GM21423 (cell line): ENCODE measurements around the gene TEF.

Source experiments
- ATAC-seq: cut with Tn5 transposase; IDR thresholded peaks from one replicate; pipeline ENCODE4 v1.9.1; 2021; ENCODE audit warnings: mild to moderate bottlenecking, moderate library complexity; ENCODE audit not compliant: unreplicated experiment

The TEF gene, protein sequence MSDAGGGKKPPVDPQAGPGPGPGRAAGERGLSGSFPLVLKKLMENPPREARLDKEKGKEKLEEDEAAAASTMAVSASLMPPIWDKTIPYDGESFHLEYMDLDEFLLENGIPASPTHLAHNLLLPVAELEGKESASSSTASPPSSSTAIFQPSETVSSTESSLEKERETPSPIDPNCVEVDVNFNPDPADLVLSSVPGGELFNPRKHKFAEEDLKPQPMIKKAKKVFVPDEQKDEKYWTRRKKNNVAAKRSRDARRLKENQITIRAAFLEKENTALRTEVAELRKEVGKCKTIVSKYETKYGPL

DNA sequence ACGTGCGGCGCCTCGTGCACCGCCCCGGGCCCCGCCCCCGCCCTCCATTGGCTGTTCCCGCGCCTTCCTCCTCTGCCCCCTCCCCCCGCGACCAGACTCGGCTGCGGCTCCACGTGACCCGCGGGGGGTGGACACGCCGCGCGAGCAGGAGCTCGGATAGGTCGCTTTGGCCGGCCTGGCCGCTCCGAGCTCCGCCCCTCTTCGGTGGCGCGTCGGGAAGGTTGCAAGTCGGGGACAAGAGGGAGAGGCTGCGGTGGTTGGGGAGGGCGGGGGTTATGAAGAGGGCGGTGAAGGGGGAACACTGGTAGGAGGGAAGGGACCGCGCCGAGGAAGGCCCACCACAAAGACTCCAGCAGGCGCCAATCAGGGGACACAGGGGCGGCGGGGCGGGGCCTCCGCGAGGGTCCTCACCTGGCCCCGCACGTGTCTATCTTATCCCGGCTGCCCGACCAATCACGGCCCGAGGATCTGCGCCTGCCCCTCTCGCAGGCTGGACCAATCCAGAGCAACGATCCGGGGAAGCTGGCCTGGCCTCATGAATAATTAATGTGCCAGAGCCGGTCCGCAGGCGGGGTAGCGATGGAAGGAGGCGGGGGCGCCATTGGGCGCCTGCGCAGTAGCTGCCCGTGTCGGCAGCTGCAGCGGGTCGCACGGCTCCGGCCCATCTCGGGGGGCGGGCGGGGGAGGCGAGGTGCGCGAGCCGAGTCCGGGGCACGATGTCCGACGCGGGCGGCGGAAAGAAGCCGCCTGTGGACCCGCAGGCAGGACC lies at the start of gene TEF:
TEF (plus strand) TSS at position 614 of the 769 bp plus-strand sequence; CDS start at position 717, 103 bp downstream.
- ATAC-seq = peak; percentile 85

DNA sequence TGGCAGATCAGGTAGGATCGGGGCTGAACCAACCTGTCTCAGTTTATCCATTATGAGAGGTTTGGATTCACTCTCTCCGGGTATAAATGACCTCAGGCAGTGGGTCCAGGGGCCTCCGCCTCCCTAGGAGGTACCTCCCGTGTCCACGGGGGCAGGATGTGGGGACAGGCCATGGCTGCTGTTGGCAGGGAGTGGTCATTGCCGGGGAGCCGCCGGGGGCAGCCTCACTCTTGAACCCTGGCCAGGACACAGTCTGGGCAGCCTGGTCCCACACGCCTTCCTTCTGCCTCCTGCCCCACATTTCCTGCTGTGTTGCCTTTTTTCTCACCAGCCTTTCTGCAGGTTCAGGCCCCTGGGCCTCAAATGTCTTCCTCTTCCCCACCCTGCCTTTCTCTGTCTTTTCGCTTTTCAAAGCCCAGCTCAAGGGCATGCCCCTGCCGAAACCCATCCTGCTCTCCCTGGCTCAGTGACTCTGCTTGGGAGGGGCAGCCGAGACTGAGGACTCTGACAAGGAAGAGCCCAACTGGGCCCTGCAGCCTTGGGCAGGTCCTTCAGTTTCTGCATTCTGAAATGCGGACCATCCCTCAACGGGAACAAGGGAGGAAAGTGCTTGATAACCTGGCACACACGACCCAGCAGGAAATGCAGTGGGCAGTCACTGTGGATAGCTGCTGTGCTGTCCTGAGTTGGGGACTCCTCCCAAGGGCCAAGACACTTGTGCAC lies 49.4 kb upstream of the TEF start:
- no peak for ATAC-seq

DNA sequence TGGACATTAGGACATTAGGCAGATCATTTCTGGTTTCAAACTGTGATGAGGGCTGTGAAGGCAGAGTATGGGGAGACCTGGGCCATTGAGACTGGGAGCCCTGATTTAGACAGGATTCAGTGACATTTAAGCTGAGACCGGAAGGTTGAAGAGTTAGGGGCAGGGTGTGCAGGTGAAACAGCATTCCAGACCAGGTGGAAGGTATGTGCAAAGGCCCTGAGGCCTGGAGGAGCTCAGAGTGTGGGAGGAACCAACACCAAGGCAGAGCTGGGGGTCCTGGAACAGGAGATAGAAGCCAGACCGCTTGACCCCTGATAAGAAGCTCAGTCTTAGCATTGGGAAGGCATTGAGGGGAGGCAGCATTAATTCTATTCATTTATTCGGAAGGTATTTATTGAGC lies 47.9 kb upstream of the TEF start:
- no peak for ATAC-seq

DNA sequence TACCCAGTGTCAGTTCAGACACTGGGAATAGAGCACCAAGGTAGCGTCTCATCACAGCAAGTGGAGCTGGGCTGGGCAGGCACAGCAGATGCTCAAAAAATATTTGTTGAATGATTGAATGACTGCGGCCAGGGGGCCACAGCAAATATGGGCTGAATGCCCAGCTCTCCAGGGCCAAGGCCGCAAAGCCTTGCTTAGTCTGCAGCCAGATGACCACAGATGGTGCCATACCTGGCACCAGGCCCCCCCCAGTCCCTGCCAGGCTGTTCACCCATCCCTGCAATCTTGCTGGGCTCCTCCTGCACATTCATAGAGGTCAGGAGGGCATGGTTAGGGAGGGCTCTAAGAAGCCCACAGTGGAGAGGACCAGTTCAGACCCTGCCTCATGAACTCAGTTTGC lies 47.5 kb upstream of the TEF start:
- no peak for ATAC-seq

DNA sequence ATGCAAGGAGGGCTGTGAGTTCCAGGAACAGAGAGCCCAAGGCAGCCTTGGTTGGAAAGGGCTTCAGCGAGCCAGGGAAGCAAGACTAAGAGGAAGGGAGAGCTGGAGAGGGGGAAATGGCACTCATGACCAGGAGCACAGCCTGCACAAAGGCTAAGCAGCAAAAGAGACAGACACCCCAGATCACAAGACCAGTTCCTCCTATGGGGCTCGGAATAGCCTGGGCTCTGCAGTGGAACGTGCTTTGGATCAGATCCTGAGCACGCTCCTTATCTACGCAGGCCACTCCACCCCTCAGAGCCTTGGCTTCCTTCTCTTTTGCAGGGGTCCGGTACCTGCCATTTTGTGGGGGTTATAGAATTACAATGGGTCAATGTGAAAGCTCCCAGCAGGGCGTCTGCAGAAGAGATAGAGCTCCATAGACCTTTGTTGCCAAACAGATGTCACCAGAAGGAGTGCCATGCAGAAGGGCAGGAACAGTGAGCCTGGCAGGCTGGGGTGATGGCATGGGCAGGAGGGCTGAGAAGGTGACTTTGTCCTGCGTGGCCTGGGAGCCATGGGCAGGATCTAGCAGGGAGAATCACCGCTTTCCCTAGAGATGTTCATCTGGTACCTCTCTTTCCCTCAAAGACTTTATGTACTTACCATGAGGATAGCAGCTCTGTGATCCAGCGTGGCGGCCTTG lies 46.6 kb upstream of the TEF start:
- no peak for ATAC-seq

DNA sequence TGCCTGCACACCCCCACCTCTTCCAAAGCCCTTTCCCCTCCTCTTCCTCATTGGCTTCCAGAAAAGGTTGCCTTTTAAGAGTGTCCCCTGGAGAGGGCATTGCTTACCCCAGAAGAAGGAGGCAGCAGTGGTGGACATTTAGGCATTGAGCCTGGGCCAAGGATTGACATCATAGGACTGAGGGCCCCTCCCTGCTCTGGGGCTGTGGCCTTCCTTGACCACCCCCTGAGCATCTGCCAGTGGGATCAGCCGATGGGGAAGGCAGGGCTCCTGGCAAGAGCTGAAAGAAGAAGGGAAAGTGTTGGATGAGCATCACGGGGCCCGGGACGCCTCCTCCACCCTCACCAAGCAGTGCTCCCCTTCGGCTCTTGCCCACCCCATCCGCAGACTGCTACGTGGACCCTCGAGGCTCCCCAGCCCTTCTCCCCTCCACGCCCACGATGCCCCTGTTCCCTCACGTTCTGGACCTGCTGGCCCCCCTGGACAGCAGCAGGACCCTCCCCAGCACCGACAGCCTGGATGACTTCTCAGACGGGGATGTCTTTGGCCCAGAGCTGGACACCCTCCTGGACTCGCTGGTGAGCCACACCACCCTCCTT lies 43.0 kb upstream of the TEF start:
- ATAC-seq = no peak

DNA sequence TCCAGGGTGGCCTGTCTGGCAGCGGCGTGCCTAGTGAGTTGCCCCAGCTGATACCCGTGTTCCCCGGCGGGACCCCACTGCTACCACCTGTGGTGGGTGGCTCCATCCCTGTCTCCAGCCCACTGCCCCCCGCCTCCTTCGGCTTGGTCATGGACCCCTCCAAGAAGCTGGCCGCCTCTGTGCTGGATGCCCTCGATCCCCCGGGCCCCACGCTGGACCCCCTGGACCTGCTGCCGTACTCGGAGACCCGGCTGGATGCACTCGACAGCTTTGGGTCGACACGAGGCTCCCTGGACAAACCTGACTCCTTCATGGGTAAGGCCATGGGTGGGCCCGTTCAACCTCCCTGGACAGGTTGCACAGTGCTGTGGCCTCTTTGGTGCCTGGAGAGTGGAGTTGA lies 41.9 kb upstream of the TEF start:
- no peak for ATAC-seq

DNA sequence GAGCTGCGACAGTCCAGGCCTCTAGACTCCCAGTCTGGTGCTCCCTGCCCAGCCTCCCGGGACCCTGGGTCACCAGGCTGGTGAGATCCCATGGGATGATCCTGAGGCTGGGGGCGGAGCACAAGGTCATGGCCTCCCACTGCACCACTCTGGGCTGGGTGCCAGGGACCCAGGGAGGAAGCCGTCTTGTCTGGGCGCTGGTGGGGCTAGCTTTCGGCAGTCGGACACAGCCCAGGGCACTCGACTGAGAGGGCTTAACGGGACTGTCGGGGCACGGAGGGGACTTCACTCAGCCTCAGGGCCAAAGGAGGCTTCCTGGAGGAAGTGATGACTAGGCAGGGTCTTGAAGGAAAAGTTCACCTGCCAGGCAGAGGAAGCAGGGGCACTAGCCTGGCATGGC lies 41.4 kb upstream of the TEF start:
- no peak for ATAC-seq

DNA sequence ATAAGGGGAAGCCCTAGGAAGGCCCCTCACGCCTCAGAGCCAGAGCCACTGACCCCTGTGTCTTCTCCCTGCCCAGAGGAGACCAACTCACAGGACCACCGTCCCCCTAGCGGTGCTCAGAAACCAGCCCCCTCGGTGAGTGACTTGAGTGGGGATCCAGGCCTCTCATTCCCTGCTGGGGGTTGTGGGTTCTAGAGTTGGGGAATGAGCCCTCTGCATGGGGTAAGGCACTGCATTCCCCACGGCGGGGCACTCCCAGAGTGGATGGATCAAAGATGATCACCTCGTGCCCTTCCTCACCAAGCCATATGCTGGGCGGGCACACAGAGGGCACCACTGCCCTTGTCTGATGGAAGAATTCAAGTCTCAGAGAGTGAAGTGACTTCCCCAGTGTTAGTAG lies 40.7 kb upstream of the TEF start:
- ATAC-seq = no peak

DNA sequence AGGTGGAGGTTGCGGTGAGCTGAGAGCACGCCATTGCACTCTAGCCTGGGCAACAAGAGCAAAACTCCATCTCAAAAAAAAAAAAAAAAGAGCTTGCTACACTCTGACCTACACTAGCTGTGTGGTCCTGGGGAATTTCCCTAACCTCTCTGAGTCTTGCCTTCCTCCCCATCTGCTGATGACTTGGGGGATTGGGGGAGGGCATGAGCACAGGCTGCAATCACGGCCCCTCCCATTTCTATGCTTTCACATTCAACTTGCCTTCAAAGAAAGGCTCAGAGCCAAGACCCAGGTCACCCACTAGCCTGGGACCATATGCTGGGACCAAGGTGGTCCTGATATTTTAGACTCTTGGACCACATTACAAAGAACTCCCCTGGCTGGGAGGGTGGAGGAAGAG lies 39.8 kb upstream of the TEF start:
- no peak for ATAC-seq

DNA sequence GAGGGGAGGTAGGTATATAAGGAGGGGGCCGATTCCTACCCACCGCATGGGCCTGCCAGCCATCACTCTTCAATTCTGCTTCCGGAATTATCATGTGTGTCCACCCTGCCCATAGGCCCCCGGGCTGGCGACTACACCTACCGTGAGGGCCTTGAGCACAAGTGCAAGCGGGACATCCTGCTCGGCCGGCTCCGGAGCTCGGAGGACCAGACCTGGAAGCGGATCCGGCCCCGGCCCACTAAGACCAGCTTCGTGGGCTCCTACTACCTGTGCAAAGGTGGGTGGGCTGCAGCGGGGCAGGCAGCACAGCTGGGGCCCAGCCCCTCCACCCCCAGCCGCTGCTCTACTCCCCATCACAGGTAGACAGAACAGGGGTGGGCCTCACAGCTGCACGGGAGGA lies 38.4 kb upstream of the TEF start:
- ATAC-seq = no peak

DNA sequence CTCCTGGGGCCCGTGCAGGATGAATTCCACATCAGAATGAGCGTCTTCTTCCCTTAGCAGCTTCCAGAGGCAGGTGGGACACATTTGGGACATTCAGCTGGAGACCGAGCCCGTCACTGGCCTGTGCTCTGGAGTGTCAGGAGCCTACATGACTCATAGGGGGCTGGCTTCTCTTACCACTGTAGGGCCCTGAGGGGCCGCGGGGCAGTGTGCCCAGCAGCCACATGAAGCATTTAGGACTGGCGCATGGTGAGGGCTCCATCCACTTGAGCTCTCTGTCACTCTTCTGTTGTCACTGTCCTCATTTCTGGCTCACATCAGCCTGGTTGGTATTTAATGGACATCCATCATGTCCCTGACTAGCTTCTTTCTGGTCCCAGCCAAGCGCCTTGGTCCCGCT lies 38.0 kb upstream of the TEF start:
- no peak for ATAC-seq

DNA sequence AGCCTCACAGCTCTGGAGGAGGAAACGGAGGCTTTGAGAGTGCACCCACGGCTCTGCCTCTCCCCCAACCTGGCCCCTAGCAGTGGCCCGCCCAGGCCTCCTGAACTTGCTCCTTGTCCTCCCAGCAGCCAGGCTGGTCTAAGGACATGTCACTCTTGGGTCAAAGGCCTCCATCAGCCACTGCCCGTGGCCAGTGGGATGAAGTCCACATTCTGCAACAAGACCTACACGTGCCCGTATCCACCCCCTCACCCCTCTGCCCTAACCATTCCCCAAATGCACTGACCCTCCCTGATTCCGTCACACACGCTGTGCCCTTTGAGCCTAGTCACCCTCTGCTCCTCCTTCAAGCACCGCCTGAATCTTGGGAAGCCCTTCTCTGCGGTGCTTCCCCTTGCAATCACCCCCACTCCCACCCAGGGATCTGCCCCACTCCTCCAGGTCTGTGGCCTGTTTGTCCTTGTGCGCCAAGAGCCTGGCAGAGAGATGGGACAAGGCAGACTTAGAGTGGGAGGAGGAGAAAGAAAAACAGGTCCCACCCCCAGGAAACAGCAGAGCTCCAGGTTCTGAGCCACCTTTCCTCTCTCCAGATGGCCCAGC lies 37.5 kb upstream of the TEF start:
- no peak for ATAC-seq

DNA sequence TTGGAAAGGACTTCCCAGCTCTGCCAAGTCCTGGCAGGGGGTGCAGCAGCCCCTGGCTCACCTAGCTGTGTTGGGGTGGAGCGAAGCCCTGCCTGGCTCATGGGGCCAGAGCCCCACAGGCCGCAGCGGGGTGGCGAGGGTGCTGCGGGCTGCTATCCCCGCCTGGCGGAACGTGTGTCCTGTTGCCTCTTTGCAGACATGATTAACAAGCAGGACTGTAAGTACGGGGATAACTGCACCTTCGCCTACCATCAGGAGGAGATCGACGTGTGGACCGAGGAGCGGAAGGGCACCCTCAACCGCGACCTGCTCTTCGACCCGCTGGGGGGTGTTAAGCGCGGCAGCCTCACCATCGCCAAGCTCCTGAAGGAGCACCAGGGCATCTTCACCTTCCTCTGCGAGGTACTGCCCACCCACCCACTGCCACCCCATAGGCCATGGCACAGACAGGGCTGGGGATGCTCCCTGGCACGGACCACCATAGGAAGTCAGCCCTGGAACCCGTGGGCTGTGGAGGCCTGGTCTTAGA lies 35.9 kb upstream of the TEF start:
- ATAC-seq = no peak

DNA sequence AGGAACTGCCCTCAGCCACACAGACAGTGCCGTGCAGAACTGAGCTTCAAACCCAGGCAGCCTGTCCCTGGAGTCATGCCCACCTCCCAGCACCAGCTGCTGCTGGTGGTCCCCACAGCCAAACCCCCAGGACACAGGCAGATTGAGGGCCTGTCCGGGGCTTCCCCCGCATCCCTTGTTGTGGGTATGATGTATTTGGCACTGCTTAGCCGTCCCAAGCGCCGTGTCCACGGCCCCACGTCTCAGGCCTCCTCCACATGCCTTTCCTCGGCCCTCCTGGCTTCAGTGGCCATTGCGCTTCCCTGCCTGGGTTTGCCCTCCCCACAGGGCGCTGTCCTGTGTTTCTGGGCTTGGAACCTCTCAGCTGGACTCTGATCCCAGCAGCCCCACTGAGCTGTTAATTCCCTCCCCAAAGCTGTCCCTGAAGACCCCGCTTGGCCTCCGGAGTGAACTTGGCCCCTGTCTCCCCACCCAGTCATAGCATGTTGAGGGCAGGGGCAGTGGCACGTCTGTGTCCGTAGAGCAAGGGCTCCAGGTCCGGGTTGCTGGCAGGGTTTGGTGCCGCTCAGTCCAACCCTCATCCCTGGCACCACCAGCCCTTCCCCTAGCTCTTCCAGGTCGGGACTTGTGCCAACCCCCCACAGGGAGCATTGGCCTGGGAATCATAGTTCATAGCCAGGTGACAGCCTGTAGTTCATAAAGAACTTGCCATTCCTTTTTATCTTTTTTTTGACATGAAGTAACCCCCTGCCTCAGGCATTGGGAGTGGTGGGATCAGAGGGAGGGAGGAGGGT lies 34.5 kb upstream of the TEF start:
- ATAC-seq = no peak

DNA sequence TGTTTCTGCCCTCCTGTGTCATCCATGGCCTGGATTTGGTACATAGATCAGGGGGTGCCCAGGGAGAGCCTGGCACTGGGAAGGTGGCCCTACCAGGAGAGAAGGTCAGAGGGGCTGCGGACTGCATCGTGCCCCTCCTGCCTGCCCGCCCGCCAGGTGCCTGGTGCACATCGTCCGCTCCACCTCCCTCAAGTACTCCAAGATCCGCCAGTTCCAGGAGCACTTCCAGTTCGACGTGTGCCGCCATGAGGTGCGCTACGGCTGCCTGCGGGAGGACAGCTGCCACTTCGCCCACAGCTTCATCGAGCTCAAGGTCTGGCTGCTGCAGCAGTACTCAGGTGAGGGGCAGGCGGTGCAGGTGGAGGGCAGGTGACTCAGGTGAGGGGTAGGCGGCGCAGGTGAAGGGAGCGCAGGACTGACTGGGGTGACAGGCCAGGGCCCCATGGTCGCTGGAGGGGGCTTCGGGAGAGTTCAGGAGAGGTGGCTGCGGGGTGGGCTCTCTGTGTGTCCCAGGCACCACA lies 32.7 kb upstream of the TEF start:
- ATAC-seq = no peak

DNA sequence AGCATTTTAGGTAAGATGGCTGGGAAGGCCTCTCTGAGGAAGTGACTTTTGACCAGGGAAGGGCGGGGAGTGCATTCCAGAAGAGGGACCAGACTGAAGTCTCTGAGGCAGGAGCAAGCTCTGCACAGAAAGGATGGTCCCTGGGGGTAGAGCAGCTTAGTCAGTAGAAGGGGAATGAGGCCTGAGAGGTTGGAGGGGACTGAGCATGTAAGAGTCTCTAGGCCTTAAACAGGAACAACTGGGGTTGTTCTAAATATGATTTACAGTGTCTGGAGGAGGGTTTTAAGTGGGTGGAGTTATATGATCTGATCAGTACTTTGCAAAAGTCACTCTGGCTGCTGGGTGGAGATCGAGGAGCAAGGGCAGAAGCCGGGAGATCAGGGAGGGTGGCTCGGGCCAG lies 31.7 kb upstream of the TEF start:
- no peak for ATAC-seq

DNA sequence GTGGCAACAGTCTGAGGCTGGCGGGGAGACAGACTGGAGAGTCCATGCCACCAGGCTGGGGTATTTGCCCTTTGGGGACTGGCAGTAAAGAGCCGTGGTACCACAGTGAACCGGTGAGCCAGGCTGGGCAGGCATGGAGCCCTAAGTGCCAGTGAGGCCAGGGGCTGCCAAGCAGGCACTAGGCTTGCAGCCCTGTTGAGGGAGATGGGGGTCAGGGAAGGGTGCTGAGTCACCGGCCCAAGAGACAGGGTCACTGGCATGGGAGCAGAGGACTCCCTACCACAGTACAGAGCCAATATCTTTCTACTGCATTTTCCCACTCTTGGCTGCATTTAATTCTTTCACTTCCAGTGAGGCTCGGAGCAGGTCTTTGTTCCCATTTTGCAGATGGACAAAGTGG lies 30.7 kb upstream of the TEF start:
- ATAC-seq = no peak

DNA sequence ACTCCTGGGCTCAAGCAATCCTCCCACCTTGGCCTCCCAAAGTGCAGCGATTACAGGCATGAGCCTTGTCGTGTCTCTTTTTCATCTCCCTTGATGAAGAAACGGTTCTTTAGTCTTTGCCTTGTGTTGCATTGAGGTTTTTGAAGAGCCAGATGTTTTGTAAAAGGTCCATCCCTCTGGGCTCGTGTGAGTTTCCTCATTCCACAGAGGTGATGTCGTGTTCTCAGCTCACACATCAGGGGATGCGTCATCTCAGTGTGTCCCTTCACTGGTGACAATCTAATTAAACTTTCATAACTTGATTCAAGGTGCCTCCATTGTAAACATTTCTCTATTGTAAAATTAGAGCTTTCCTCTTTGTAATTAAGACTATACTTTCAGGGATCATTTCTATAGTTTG lies 29.7 kb upstream of the TEF start:
- no peak for ATAC-seq
